ENCODE results near the gene RAB3A.

The RAB3A gene

GRCh38 chr19:18150776-18151624 lies 52.8 kb downstream of the RAB3A start:
- ATAC-seq (no peak), DNase-seq (no peak)

GRCh38 chr19:18149596-18149975 lies 54.3 kb downstream of the RAB3A start:
- no peak for ATAC-seq
- no peak for DNase-seq

GRCh38 chr19:18147396-18147795 lies 56.4 kb downstream of the RAB3A start:
- no peak for ATAC-seq

More at GRCh38 chr19:18147396-18147795, 56.4 kb downstream of the RAB3A start:
- DNase-seq, result no peak
